PC-3 (cell line): ENCODE results near the gene NUDT8.

ENCODE experiments used
- EZH2 ChIP-seq: fragments of 300-600 bp; sonication (generic); IDR thresholded peaks from one replicate; pipeline ENCODE4 v1.6.1; 2017; ENCODE audit warnings: antibody characterized with exemption, mild to moderate bottlenecking, low read length; ENCODE audit not compliant: unreplicated experiment
- TF ChIP-seq, protein P1 (sequence below): fragments of 300-600 bp; sonication (generic); conservative IDR thresholded peaks from 2 replicates; pipeline ENCODE4 v1.5.1; 2017; ENCODE audit warnings: antibody characterized with exemption, low read depth, mild to moderate bottlenecking, low read length

DNA sequence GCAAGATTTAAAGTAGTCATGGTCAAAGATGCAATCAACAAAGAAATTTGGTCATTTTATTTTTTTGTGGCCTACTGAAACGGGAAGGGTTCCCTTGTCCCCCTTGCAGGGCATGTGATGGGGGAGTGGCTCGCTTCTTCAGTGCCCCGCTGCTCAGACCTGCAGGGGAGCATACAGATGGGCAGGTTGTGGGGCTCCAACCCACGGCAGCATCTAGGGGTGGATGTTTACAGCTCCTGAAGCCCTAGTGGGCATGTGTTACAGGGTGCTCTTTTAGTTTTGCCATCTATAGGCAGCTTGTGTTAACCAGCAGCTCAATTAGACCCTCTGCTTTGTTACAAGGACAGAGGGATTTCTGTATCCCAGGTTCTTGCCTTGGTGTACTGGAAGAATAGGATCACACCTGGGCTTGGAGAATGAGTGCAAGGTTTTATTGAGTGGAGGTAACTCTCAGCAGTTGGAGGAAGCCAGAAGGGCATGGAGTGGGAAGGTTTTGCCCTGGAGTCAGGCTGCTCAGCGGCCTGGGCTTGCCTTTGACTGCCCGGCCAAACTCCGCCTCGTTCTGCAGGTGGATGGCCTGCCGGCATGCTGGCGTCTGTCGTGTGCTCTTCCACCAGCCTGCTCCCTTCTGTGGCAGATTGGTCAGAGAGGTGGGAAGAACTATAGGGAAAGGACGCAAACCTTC, 36.7 kb downstream of the NUDT8 start:
- TF ChIP-seq, protein P1, sequence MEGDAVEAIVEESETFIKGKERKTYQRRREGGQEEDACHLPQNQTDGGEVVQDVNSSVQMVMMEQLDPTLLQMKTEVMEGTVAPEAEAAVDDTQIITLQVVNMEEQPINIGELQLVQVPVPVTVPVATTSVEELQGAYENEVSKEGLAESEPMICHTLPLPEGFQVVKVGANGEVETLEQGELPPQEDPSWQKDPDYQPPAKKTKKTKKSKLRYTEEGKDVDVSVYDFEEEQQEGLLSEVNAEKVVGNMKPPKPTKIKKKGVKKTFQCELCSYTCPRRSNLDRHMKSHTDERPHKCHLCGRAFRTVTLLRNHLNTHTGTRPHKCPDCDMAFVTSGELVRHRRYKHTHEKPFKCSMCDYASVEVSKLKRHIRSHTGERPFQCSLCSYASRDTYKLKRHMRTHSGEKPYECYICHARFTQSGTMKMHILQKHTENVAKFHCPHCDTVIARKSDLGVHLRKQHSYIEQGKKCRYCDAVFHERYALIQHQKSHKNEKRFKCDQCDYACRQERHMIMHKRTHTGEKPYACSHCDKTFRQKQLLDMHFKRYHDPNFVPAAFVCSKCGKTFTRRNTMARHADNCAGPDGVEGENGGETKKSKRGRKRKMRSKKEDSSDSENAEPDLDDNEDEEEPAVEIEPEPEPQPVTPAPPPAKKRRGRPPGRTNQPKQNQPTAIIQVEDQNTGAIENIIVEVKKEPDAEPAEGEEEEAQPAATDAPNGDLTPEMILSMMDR, result no peak
- no peak for TF ChIP-seq EZH2
